Psoas muscle (tissue), 8 donors: Measurements from ENCODE around the gene SYT1. TPM values are rescaled to one million over a fixed set of nuclear protein-coding genes. Genes with fewer than 3 reads are reported as not detected.
"Not testable (repeated sequence)": the region's sequence is repeated elsewhere in the genome, so short reads cannot be mapped to it uniquely, and the experiment has no call there.

ENCODE experiments used
- ATAC-seq, 4 donors: fragments of 200-7000 bp; cut with Tn5 transposase; one replicate each; pipeline ENCODE4 v1.9.1; 2020; ENCODE audit warnings: moderate library complexity in 3 of 4, mild to moderate bottlenecking in 2 of 4
- DNase-seq, 2 donors: peaks; one replicate each; pipeline ENCODE4 v3.0.0-alpha.2; 2020
- H3K27ac ChIP-seq: fragments of 200-600 bp; one replicate; pipeline ENCODE4 v1.8.0; 2022
- H3K27me3 ChIP-seq, 3 donors: fragments of 200-600 bp in 1 of 3; one replicate each; pipeline versions ENCODE4 v1.6.1 to v1.8.0; 2013 to 2022; ENCODE audit warnings: low read length in 2 of 3, mild to moderate bottlenecking in 2 of 3, moderate library complexity in 1 of 3; ENCODE audit not compliant: insufficient read depth in 3 of 3
- H3K36me3 ChIP-seq, 2 donors: fragments of 200-600 bp in 1 of 2; one replicate each; pipeline versions ENCODE4 v1.6.1 to v1.8.0; 2013 to 2022; ENCODE audit warnings: low read depth in 1 of 2, mild to moderate bottlenecking in 1 of 2, moderate library complexity in 1 of 2; ENCODE audit not compliant: insufficient read depth in 1 of 2
- H3K4me1 ChIP-seq: fragments of 200-600 bp; one replicate; pipeline ENCODE4 v1.8.0; 2022
- H3K4me3 ChIP-seq: fragments of 200-600 bp; one replicate; pipeline ENCODE4 v1.8.0; 2022; ENCODE audit warnings: mild to moderate bottlenecking
- H3K9me3 ChIP-seq: fragments of 200-600 bp; one replicate; pipeline ENCODE4 v1.8.0; 2022
- WGBS, 3 donors: extraction: QIAGEN DNeasy Blood & Tissue Kit; methylation state at CpG; one replicate each; pipeline versions ENCODE4 v1.1.6 to v1.1.7; 2013; 5-methylcytosine and 5-hydroxymethylcytosine counted together
- intact Hi-C, 2 donors: fragments of 100-400 bp; cut with DNase I; formaldehyde crosslinking; loops; one replicate each; pipeline versions ENCODE4 v1.11.0 to v1.14.2; 2022
- polyA plus RNA-seq, 3 donors: library from polyadenylated mRNA; stranded (reverse); fragments of 200-250 nt; gene quantifications; one replicate each; pipeline ENCODE4 v1.2.3, GENCODE V29; 2013
- total RNA-seq, 4 donors: library from RNA; stranded (reverse); fragmentation: NEBNext Ultra II Directional in 2 of 4; extraction: Animal tissue kit (Norgen Biotek cat#: 25700) in 2 of 4; gene quantifications; one replicate each; pipeline versions ENCODE4 v1.2.1 to v1.2.4, GENCODE V29; 2021 to 2023
- TF ChIP-seq, protein P1 (sequence below): fragments of 200-600 bp; IDR thresholded peaks from one replicate; pipeline ENCODE4 v1.8.0; 2022; ENCODE audit warnings: antibody characterized with exemption
- donor health status: healthy with polysubstance abuse.
- donor health status: DM: no; HTN: no; CAD: no; lungs with moderate emphysema.
- donor health status: Bipolar disorder and iron deficiency.
- donor health status: healthy.
- donor health status: DM: yes; HTN: yes; CAD: no.
- donor health status: DM: no; HTN: no; CAD: no.
- donor health status: DM: no; HTN: no; CAD: no.
- donor health status: DM: yes; HTN: yes; CAD: no.

SYT1 gene
- total and polyA plus RNA-seq, 7 donors, result 0.05 to 0.34 (median 0.14) TPM; not detected in 2

DNA sequence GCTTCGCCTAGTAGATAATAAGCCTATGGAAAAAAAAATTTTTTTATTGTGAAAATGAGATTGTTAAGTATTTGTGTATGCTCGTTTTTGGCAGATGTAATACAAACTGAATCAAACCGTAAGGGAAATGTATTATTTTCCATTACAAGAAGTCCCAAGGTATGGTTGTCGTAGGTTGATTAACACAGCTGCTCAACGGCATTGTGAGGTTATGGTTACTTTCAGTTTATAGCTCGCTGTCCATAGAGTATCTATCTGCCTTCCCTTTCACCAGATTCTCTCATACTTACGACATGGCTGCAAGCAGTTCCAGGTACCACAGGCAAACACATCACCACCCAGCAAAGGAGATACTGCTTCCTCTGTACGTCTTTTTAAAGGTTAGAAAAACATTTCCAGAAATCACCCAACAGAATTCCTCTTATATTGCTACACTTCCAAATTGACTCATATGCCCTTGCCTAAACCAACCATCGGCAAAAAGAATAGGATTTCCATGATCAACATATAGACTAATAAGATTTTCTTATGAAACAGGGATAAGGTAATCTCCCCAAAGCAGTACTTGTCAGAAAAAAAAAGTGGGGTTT lies 338.6 kb downstream of the SYT1 start:
- ATAC-seq (no peak), DNase-seq (no peak)
- intact Hi-C loops, result no loop called here
- TF ChIP-seq, protein P1, sequence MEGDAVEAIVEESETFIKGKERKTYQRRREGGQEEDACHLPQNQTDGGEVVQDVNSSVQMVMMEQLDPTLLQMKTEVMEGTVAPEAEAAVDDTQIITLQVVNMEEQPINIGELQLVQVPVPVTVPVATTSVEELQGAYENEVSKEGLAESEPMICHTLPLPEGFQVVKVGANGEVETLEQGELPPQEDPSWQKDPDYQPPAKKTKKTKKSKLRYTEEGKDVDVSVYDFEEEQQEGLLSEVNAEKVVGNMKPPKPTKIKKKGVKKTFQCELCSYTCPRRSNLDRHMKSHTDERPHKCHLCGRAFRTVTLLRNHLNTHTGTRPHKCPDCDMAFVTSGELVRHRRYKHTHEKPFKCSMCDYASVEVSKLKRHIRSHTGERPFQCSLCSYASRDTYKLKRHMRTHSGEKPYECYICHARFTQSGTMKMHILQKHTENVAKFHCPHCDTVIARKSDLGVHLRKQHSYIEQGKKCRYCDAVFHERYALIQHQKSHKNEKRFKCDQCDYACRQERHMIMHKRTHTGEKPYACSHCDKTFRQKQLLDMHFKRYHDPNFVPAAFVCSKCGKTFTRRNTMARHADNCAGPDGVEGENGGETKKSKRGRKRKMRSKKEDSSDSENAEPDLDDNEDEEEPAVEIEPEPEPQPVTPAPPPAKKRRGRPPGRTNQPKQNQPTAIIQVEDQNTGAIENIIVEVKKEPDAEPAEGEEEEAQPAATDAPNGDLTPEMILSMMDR, result no peak
- no peaks in the 10 kb centered on the region for H3K36me3 ChIP-seq
- WGBS, 3 donors, result 81 to 84% (median 83%) methylated on average over 9 of the region's 9 CpGs
- no peaks in the 10 kb centered on the region for H3K9me3 ChIP-seq
- H3K27me3 ChIP-seq, result no peaks in the 10 kb centered on the region
- no peak overlapping the region for H3K27ac ChIP-seq
- H3K4me3 ChIP-seq, result no peak overlapping the region
- H3K4me1 ChIP-seq, result no peaks in the 10 kb centered on the region

GRCh38 chr12:79206871-79207270 lies 342.3 kb downstream of the SYT1 start:
- TF ChIP-seq, protein P1, result no peak
- H3K4me1 ChIP-seq, result no peaks in the 10 kb centered on the region
- 85 to 97% (median 93%) methylated on average over 1 of the region's 1 CpG for WGBS, 3 donors
- no peaks in the 10 kb centered on the region for H3K36me3 ChIP-seq
- no peaks in the 10 kb centered on the region for H3K9me3 ChIP-seq
- no peak overlapping the region for H3K27ac ChIP-seq
- H3K4me3 ChIP-seq, result no peak overlapping the region
- intact Hi-C loops, result no loop called here
- no peak for DNase-seq
- no peaks in the 10 kb centered on the region for H3K27me3 ChIP-seq
- no peak for ATAC-seq

DNA sequence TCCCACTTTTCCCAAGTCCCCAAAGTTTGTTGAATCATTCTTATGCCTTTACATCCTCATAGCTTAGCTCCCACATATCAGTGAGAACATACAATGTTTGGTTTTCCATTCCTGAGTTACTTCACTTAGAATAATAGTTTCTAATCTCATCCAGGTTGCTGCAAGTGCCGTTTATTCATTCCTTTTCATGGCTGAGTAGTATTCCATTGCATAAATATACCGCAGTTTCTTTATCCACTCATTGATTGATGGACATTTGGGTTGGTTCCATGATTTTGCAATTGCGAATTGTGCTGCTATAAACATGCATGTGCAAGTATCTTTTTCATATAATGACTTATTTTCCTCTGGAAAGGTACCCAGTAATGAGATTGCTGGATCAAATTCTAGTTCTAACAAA lies 345.8 kb downstream of the SYT1 start:
- H3K36me3 ChIP-seq, H3K4me3 ChIP-seq, DNase-seq, H3K9me3 ChIP-seq, H3K27me3 ChIP-seq, intact Hi-C loops, ATAC-seq, H3K27ac ChIP-seq, H3K4me1 ChIP-seq: not testable (repeated sequence)
- 92 to 97% (median 94%) methylated on average over 3 of the region's 3 CpGs for WGBS, 3 donors

GRCh38 chr12:79217306-79217705 lies 352.7 kb downstream of the SYT1 start:
- no peak overlapping the region for H3K4me3 ChIP-seq
- no peak overlapping the region for H3K27ac ChIP-seq
- TF ChIP-seq, protein P1, result no peak
- H3K4me1 ChIP-seq, result no peaks in the 10 kb centered on the region
- DNase-seq (no peak), ATAC-seq (no peak)
- intact Hi-C loops, result no loop called here
- H3K36me3 ChIP-seq, result no peaks in the 10 kb centered on the region
- H3K9me3 ChIP-seq, result peaks cover 8% of the 10 kb centered on the region
- H3K27me3 ChIP-seq, result no peaks in the 10 kb centered on the region
- 64 to 67% (median 67%) methylated on average over 6 of the region's 6 CpGs for WGBS, 3 donors

- 90 to 100% (median 100%) methylated on average over 1 of the region's 1 CpG for WGBS, 3 donors
- intact Hi-C loops, result no loop called here
- H3K9me3 ChIP-seq, result peaks cover 8% of the 10 kb centered on the region
- DNase-seq (no peak), ATAC-seq (no peak)
- H3K27ac ChIP-seq, result no peak overlapping the region
- TF ChIP-seq, protein P1, result no peak
- no peaks in the 10 kb centered on the region for H3K36me3 ChIP-seq
- H3K4me3 ChIP-seq, result no peak overlapping the region
- no peaks in the 10 kb centered on the region for H3K27me3 ChIP-seq
- no peaks in the 10 kb centered on the region for H3K4me1 ChIP-seq
Measured at GRCh38 chr12:79223210-79223609, 358.6 kb downstream of the SYT1 start.
